Measurements from ENCODE around the gene OMP.
A peak's percentile ranks its signal among the peaks of the same experiment; 100 is the strongest.

Gene OMP

DNA sequence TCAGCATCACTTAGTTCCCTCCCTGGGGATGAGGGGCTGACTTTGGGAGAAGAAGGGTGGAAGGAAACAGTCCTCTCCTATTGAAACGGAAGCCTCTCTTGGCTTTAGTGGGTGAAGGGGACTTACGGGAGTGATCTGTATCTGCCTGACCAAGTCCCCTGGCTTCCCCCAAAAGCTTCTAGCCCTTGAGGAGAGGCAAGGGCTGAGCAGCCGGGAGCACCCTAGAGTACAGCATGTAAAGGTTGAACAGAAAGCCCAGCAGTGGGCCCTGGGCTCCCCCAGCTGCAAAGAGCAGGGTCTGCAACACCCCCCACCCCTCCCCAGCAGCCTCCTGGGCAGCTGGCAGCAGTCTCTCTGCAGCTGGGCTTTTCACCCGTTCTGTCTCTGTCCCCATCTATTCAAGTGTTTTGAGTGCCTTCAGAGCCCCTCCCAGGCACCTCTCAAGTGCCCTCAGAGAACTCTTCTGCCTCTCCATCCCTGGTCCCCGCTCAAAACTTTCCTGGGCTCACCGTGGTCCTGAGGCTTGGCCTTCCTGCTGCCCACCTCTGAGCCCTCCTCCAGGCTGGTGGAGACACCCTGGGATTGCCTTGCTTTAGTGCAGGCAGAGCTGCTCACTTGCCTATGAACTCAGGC, 33.2 kb upstream of the OMP start:
- no peak for DNase-seq

DNA sequence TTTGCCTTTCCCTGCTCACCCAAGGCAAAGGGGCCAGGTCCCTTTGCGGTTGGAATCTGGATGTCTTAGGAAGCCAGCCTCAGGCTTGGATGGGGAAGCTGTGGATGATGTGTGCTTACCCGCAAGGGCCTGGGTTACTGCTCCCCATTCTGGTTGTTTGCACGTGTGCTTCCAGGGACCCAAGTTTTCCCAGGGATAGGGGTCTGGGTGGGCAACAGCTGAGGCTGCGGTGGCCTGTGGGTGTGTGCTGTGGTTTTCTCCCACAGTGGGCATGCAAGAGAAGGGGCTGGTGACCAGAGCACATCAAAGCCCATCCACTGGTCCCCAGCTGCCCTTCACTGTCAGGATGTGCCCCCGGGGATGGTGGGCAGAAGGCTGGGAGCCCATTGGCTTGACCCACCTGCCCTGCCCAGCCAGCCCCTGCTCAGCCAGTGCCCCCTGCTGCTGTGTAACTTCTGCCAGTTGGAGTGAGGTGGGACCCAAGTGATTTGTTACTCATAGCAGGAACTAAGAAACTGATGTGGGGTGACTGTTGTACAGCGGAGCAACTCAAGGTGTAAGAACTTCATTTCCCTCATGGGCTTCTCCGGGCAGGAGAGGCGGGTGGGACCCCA, 32.6 kb upstream of the OMP start:
- no peak for DNase-seq

DNA sequence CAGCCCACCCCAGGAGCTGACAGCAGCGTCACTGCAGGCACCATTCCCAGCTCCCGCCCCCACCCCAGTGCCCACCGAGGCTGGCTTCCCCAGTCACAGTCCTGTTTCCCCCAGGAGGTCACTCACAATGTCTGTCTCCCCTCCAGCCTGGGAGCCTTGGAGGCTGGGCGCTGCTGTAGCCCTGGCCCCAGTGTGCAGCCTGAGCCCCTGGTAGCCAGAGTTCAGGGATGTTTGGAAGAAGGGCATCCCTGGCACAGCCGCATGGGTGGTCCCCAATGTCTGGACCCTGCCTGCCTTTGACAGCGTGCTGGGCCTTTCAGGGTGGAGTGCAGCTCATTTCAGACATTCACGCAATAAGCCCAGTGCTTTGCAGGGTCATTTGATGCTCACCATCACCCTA, 31.6 kb upstream of the OMP start:
- DNase-seq: no peak

DNA sequence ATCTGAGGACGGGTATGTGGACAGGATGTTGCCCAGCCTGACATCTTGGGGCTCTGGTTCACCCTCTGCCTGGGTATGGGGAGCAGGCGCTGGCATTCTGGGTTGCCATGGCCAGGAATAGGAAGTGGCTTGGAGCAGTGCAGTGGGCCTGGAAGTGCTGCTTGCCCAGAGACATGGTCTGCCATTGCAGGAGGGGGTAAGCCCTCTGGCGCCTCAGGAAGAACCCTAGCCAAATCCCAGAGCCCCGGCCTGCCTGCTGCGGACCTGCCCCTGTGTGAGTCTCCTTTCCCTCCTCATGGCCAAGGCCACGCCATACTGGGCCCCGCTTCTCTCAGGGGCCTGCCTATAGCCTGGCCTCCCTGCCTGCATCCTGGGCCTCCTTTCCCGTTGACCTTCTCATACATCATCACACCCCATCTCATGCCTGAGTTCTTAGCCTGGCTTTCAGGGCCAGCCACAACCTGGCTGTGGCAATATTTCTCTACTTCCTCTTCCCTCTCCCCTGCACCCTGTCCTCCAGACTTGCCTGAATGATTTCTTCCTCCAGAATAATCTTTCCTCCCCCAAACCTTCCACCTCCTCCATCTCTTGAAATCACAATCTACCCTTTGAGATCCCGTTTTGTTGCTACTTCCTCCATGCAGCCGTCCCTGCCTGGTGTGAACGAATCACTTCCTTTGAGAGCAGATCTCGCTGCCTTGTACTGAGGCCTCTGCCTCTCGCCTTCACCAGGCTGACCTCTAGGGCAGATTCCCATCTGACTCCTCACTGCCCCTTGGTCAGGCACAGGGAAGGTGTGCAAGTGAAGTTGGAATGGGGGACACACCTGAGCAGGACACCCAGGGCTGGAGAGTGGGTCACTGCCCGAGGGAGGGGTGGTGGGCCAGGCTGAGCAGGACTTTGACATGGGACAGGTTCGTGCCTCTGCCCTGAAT, 30.7 kb upstream of the OMP start:
- no peak for DNase-seq

DNA sequence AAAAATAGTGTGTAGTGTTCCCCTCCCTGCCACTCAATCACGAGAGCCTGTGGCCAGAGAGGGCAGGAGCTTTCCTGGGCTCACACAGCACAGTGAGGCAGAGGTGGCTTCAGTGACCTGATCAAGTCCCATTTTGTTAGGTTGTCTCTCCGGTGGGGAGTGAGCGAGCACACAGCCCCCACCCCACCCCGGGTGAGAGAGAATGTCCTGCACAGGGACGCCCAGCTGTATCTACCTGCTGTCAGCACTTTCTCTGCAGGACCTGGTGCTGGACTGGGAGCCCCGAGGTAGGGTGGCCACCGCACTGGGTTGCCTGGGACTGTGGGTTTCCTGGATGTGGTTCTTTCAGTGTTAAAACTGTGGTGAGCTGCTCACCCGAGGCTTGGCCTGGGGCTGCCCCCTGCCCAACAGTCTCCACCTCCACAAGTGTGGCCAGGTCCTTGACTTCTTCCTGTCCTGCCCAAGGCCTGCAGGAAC, 29.8 kb upstream of the OMP start:
- DNase-seq: no peak

DNA sequence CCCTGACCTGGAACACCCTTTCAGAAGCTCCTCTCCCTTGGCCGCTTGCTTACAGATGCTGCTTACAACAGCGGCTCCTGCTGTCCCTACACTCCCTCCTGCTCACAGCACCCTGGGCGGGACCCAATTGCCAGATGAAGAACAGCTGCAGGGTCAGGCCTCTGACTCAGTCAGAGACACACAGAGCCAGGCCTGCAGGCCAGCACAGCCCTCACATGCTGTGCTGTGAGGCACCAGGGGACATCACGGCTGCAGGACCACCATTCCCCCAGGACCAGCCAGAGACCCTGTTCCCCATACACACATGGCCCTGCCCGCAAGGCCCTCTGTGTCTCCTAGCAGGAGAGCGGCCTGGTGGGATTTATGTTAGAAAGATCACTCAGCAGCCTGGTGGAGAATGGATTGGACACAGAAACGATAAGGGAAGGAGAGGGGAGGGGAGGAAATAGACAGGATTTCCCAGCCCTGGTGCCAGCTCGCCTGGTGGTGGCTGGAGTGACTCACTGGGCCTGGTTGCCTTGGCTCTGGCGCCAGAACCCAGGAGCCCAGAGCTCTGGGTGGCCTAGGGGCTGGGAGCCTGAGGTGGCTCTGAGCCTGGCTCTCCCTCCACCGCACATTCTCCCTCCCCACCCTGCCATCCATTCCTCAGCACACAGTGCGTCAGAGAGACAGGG, 29.2 kb upstream of the OMP start:
- no peak for DNase-seq

DNA sequence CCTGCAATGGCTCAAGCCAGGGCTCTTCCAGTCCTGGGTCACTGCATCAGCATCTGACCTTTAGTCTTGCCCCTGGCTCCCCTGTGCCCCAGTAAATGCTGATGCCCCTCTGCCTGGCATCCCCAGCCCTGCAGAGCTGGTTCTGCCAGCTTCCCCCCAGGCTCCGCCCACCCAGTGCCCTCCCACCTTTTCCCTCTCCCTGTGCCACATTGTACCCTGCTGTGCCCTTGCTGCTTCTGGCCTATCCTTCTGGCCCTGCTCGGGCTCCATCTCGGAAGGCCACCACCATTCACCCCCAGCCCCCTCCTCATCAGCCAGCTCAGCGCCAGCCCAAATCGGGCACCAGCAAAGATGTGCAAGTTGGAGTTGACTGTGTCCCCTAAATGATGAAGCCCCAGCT, 28.4 kb upstream of the OMP start:
- no peak for DNase-seq

DNA sequence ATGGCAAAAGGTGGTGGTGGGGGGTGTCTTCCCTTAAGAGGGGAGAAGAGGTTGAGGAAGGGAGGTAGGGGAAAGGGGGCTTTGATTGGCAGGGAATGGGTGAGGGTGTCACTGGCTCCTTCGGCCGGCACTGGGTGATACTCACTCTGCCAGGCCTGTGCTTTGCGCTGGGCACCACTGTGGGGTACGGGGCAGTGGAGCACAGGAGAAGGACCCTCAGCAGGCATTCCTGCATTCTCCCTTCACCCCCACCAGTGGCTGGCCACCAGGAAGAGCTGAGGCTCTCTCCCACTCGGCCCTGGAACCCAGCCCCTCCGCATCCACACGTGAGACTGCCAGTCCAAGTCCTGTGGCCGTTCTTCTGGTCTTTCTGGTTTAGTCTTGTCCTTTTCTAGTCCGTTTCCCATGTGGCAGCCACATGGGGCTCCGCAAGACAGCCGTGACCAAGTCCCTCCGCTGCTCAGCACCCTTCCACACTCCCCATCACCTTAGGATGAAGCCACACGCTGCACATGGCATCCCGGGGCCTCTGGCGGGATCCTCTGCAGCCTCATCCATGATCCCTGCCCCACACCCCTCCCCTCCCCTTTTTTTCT, 27.9 kb upstream of the OMP start:
- no peak for DNase-seq

DNA sequence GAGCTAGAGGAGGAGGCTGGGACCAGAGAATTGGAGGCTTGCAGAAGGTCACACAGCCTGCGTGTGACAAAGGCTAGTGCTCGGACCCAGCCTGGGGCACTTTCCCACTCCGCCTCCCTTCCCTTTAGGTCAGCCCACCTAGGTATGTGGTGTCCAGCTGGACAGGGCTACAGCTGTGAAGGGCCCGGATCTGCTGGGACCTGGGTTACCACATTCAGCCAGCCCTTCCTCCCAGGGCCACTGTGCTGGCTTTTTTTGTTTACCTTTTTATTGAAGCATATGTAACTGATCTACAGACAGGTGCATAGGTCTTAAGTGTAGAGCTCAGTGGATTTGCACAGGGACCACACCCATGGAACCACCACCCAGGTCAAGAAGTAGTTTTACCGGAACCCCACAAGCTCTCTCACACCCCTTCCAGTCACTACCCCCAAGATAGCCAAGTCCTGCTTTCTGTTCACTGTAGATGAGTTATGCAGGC, 27.2 kb upstream of the OMP start:
- DNase-seq: no peak

DNA sequence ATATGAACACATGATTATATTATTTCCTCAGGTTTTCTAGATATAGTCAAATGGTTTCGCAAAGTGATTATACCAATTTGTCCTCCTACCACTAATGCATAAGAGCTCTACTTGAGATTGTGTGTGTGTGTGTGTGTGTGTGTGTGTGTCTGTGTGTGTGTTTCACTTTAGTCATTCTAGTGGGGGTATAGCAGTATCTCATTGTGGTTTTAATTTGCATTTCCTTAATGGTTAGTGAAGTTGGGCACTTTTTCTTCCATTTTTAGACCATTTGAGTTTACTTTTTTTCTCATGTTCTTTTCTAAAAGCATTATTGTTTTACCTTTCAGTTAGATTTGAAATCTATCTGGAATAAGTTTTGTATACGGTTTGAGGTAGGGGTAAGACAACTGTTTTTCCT, 23.0 kb upstream of the OMP start:
- DNase-seq: no peak

DNA sequence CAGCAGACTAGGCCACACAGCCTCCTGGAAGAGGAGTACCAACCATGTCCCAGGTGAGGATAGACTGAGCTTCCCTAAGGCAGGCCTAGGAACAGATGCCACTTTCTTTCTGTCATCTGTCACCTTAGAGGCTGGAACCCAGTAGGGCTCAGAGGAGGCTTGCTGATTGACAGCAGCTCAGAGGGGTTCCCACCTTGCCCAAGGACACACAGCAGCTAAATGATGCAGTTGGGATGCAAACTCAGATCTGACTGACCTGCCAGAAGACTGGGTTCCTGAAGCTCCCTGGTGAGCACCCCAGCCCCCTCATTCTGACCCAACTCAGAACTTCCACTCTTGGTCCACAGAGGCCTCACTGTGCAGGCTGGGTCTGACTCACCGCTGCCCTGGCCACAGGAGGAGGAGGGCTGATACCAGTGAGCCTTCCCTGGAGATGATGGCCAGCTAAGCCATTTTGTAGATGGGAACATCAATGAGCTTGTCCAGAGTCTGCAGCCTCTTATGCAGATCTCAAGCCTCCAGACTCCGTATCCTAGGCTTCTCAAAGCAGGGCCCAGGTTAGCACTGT, 21.9 kb upstream of the OMP start:
- no peak for DNase-seq

DNA sequence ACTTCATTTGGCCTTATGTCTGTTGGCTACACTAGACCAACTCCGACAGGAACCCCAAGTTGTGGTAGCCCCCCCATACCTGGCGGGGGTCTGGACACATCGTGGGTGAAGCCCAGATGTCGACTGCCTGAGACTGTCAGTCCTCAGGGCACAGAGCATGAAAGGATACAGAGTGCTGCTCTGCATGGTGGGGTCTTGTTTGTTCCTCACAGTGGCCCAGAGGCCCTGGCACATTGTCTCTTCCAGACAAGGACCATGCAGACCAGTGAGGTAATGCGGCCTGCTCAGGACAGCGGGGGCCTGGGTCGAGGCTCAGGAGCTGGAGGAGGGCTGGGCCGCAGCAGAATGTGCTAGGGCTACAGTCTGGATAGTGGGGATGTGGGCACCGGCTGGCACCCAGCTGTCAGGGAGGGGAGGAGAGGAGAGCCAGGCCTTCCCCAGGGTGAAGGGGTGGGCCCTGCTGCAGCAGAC, 21.2 kb upstream of the OMP start:
- DNase-seq: no peak

DNA sequence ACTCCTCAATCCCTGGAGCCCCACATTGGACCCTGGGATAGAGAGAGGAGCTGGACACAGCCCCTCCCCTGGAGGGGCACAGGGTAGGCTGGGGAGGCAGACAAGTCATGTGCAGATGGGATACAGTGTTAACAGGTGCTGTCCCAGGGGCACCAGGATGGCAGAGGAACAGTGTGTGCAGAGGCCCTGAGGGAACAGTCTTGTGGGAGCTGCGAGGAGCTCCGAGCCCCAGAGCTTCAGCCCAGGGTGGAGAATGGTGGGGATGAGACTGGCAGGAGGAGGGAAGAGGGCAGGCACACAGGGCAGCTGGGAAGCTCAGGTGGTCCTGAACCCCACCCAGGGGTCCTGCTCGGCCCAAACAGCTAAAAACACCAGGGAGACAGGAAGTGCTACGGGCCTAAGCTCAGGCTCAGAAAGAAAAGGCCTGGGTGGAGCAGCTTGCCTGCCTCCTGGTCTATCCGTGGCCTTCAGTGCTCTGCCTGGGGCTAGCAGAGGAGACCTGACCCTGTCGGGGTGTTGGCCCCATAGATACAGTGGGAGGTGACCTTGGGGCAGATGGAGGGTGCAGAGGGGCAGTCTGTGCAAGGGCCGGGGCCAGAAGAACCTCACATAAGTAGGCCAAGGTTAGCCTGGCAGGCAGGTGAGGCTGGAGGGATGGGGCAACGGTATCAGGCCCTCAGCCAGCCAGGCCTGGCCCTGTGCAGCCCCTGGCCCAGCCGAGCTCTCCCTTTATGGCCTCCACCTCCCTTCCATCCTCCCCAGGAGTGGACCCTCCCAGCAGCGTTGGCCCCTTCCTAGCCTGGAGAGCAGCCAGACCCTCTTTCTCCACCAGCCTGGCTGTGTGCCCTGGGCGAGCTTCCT, 20.4 kb upstream of the OMP start:
- DNase-seq: no peak

DNA sequence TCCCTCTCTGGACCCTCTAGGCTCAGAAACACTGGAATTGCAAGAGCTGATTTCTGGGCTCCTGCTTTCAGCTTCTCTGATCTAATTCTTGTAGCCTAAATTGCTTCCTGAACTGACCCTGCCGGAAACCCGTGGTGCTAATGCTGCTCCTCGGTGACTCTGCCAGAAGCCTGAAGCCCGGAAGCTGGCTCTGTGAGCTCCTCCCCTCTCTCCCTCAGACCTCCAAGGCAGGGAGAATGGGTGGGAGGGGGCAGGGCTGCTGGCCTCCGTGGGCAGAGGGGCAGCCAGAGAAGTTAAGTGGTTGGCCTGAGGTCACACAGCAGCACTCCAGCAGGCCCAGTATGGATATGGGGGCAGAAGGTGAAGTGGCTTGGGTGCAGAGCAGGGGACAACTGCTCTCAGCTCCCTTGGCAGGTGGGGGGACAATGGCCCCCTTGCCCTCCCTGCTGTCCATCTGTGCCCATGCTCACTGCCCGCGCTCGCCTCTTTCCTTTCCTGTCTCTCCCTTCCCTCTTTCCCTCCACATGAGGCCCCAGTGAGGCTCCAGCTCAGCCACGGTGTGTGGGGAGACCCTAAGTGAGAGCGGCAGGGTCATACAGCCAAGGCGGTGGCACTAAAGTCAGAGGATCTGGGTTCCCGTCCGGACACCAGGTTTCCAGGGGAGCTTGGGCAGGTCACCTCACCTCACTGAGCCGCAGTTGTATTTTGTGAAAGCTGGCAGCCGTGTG, 19.6 kb upstream of the OMP start:
- DNase-seq: peak in 1 of 2 experiments; percentile 13

DNA sequence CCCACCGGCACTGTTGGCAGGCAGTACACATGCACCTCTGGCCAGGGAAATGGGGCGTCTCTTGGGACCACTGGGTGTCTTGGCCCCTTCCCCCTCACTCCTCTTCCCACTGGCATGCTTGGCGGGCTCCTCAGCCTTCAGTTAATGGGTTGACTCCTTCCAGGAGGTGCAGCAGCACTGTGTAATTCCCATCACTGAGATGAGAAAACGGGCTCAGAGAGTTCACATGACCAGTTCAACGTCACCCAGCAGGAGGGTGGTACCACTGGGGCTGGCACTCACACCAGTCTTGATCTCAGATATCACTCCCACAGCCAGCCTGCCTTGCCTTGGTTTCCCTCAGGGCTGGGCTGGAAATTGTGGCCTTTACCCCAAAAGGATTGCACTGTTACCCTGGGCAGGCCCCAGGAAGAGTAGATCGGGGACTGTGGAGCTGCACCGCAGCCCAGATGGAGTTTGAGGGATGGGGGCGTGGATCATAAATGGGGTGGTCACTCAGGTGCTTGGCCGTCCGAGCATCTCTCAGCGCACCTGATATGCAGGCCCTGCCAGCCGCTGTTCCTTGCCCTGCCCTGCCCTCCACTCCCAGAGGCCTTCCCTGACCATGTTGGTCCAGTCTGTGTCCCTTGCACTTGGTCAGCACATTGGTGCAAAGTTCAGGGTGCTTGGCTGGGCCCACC, 18.9 kb upstream of the OMP start:
- DNase-seq: no peak

DNA sequence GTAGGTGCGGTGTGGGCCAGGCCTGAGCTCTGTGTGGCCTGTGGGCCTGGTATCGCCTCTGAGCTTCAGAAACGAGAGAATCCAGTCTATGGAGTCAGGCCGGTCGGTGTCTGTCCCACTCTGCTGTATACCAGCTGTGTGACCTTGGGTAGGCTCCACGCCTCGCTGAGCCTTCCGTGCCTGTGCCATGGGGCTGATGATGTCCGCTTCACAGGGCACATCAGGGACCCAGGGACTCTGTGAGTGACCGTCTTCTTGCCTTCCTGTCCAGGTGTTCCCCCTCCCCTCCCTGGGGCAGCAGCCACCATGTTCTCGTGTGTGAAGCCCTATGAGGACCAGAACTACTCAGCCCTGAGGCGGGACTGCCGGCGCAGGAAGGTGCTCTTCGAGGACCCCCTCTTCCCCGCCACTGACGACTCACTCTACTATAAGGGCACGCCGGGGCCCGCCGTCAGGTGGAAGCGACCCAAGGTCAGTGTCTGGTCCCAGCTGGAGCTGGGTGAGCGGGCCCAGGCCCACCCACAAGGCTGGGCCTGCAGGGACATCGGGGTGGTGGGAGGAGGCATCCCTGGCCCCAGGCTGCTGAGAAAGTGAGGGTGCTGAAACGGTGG, 18.0 kb upstream of the OMP start:
- no peak for DNase-seq

DNA sequence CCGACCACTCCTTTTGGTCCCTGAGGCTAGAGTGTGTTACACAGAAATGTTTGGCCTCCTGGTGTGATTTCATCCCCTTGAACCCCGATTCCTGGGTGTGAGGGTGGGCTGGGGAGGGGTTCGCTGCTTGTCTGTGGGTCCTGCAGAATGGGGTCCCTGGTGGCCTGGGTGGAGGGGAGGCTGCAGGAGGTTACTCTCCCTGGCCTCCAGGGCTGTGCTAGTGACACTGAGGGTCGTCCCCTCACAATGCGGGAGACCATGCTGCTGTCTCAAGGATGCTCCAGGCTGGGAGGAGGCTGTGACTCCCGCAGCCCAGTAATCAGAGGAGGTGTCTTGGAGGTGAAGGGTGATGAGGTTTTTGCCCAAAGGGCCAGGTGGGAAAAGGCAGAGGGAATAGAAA, 17.0 kb upstream of the OMP start:
- no peak for DNase-seq

DNA sequence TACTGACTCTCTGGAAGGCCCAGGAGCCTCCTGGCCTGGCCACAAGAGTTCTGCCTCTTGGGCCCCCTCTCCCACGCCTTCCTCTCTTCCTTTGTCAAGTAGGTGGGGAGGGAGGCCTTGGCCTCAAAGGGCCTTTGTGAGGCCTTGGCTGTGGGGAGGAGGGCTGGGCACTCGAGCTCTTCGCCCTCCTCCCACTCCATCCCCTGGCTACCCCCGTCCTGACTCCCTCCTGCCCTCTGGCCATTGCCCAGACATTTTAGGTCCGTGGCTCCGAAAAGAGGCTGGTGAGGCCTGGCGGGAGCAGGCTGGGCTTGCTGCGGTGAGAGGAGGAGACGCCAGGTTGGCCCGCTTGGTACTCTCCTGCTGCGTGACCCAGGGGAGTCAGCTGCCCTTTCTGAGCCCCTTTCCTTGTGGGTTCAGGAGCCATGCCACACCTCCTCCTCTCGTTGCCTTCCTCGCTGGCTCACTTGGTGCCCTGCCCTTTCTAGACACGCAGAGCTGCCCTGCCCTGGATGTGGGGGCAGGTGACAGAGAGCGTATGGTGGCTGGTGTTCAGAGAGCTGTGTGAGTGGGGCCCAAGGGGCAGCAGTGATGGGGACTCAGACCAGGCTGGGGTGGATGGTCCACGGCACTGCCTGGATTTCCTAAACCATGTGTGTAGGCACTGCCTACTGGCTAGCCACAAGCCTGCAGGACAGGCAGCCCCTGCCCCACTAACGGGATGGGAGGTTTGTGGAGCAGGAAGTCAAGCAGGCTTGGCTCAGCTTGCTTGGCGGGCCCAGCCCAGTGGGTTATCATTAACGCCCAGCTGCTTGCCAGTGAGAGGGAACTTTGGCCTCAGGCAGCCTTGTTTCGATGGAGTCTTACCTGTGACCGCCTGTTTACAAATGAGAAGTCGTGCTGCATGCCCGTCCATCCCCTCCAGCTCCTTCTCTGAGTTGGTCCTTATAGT, 15.8 kb upstream of the OMP start:
- no peak for DNase-seq
